A549 treated with AZD9567 at 1 μM for 4 hours (cell line): ENCODE results near the gene PI16. TPM values are rescaled to one million over a fixed set of nuclear protein-coding genes. Genes with fewer than 3 reads are reported as not detected.

Experiments used
- total RNA-seq: library from RNA; stranded (reverse); fragments of 200-300 nt; extraction: Qiagen RNA extraction; gene quantifications from 5 replicates; pipeline ENCODE4 v1.2.3, GENCODE V29; 2022; ENCODE audit not compliant: insufficient read depth

Gene PI16, protein sequence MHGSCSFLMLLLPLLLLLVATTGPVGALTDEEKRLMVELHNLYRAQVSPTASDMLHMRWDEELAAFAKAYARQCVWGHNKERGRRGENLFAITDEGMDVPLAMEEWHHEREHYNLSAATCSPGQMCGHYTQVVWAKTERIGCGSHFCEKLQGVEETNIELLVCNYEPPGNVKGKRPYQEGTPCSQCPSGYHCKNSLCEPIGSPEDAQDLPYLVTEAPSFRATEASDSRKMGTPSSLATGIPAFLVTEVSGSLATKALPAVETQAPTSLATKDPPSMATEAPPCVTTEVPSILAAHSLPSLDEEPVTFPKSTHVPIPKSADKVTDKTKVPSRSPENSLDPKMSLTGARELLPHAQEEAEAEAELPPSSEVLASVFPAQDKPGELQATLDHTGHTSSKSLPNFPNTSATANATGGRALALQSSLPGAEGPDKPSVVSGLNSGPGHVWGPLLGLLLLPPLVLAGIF
- not detected in 5 replicates for total RNA-seq

DNA sequence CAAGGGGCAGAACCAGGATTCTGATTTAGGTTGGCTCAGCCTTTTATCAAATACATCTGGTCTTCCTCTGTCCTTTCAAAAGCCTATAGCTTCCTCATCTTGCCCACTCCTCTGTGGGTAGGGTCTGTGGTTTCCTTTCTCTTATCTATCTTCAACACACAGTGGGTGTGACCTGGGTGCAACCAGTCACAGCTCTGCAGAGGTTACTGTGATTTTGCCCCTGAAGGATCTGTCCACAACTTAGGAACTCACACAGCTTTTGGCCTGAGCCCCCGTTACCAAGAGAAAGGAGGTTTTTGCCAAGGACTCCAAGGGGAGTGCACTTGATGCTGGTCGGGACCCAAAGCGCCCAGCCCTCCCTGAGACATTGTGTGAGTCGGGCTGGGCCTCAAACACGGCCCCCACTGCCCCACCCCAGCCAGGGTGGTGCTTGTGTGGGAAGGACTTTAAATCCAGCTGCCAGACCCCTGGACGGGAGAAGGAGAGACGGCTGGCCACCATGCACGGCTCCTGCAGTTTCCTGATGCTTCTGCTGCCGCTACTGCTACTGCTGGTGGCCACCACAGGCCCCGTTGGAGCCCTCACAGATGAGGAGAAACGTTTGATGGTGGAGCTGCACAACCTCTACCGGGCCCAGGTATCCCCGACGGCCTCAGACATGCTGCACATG is at the start of gene PI16:
PI16 (plus strand) TSS at position 477 of the 670 bp plus-strand sequence; CDS start at position 500, 23 bp downstream.

DNA sequence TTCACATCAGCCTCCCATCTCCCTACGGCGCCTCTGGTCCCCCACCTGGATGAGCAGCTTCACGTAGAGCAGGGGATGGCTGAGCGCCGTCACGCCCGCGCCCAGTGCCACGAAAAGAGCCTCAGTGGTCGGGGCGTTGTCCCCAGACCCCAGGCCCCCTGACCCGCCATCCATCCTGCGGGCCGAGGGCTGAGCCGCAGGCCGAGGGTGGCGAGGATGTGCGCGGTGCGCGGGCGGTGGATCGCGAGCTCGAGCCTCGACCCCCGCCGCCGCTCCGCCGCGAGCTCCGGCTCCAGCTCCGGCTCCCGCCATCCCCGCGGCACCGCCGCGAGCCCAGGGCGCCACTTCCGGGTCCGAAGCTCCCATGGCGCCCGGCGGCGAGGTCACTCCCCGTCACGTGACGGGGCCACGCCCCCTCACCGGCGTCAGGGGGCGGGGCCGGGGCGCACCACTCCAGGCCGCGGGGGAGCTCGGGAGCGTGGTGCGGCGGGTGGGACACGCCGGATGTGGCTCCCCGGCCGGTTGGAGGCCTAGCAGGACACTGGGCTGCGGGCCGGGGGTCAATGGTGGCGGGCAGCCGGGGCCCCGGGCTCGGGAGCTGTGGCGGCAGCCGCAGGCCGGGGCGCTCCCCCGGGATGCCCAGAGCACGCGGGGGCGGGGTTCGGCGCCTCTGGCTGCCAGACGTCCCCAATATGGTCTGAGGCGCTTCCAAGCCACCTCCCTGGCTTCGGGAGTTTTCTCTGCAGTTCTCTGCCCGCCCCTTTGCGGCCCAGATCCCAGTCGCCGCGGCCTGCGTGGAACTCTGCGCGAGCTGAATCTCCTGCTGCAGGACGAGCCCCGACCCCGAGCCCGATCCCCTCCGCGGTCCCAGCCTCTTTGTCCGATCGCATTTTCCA is 31.5 kb downstream of the PI16 start, which contains the start of gene MTCH1:
MTCH1 (minus strand) TSS at position 389 of the 896 bp plus-strand sequence; CDS start at position 366, 23 bp downstream.

DNA sequence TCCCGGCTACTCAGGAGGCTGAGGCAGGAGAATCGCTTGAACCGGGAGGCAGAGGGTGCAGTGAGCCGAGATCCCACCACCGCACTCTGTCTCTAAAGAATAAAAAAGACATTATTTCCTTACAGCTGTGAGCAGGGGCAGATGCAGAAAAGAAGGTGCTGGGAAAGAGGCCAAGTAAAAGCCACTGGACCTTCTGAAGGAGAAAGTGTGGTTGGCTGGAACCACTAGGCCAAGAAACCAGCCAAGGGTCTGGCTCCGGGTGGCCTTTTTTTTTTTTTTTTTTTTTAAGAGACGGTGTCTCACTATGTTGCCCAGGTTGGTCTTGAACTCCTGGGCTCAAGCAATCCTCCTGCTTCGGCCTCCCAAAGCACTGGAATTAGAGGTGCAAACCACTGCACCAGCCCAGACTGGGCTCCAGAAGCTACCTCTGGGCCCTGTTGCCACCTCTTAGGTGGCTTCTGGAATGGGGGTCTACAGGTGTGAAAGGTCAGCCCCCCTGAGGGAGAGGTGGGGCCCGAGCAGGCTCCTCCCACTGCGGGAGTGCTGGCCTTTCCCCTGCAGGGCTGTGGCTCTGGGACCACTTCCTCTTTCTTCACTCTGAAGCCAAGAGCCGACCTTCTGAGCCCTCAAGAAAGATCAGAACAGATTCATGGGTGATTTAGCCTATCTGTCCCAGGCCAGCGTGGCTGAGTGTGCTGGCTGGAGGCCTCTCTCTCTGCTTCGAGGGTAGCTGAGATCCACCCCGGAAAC is 50.7 kb downstream of the PI16 start, which contains the start of gene FGD2:
FGD2 (plus strand) TSS at position 595 of the 750 bp plus-strand sequence. CDS start 163 bp downstream, outside the sequence.

Other genes with a start within 250 kb of the PI16 start
- 0.05 to 0.13 TPM (median 0.08 TPM) in 4 of 5 replicates, not detected in the other for gene CPNE5, start 115.3 kb upstream of the PI16 start, total RNA-seq
- gene PPIL1, start 79.9 kb upstream of the PI16 start, total RNA-seq: 37.6 to 43.6 TPM (median 39.4 TPM) in 5 replicates
- gene C6orf89, start 68.8 kb upstream of the PI16 start, total RNA-seq: 15.8 to 19.6 TPM (median 18.7 TPM) in 5 replicates
- gene MTCH1, start 31.5 kb downstream of the PI16 start, total RNA-seq: 128 to 142 TPM (median 131 TPM) in 5 replicates
- gene FGD2, start 50.9 kb downstream of the PI16 start, total RNA-seq: not detected in 5 replicates
- gene PIM1, start 215.4 kb downstream of the PI16 start, total RNA-seq: 8.0 to 13.8 TPM (median 12.6 TPM) in 5 replicates